ENCODE results near the gene HS6ST1.
A peak's percentile ranks its signal among the peaks of the same experiment; 100 is the strongest.

HS6ST1 gene

GRCh38 chr2:128318776-128319464 lies at the start of gene HS6ST1:
Gene HS6ST1 (minus strand): TSS chr2:128318868. CDS start chr2:128318563, 305 bp downstream.
- DNase-seq (ENCODE audit: low spot score), result peak; percentile 92

GRCh38 chr2:128367601-128368359 lies 49.1 kb upstream of the HS6ST1 start:
- no peak for DNase-seq (ENCODE audit: low spot score)

- no peak for DNase-seq (ENCODE audit: low spot score)
Measured at GRCh38 chr2:128366713-128367511, 48.2 kb upstream of the HS6ST1 start.

GRCh38 chr2:128365217-128365905 lies 46.7 kb upstream of the HS6ST1 start:
- no peak for DNase-seq (ENCODE audit: low spot score)

GRCh38 chr2:128364441-128364911 lies 45.8 kb upstream of the HS6ST1 start:
- DNase-seq (ENCODE audit: low spot score), result no peak

GRCh38 chr2:128363934-128364361 lies 45.3 kb upstream of the HS6ST1 start:
- DNase-seq (ENCODE audit: low spot score), result no peak

- DNase-seq (ENCODE audit: low spot score), result no peak
Measured at GRCh38 chr2:128362889-128363228, 44.2 kb upstream of the HS6ST1 start.

GRCh38 chr2:128362176-128362888 lies 43.7 kb upstream of the HS6ST1 start:
- no peak for DNase-seq (ENCODE audit: low spot score)

GRCh38 chr2:128361376-128362131 lies 42.9 kb upstream of the HS6ST1 start:
- DNase-seq (ENCODE audit: low spot score), result no peak

GRCh38 chr2:128360711-128361110 lies 42.0 kb upstream of the HS6ST1 start:
- DNase-seq (ENCODE audit: low spot score), result no peak

GRCh38 chr2:128359841-128360240 lies 41.2 kb upstream of the HS6ST1 start:
- DNase-seq (ENCODE audit: low spot score), result no peak

GRCh38 chr2:128358941-128359731 lies 40.5 kb upstream of the HS6ST1 start:
- no peak for DNase-seq (ENCODE audit: low spot score)

- DNase-seq (ENCODE audit: low spot score), result no peak
Measured at GRCh38 chr2:128357506-128358370, 39.1 kb upstream of the HS6ST1 start.

GRCh38 chr2:128356127-128356526 lies 37.5 kb upstream of the HS6ST1 start:
- no peak for DNase-seq (ENCODE audit: low spot score)

GRCh38 chr2:128354726-128355470 lies 36.2 kb upstream of the HS6ST1 start:
- no peak for DNase-seq (ENCODE audit: low spot score)

- DNase-seq (ENCODE audit: low spot score), result no peak
Measured at GRCh38 chr2:128354161-128354560, 35.5 kb upstream of the HS6ST1 start.

- no peak for DNase-seq (ENCODE audit: low spot score)
Measured at GRCh38 chr2:128350736-128351135, 32.1 kb upstream of the HS6ST1 start.

- no peak for DNase-seq (ENCODE audit: low spot score)
Measured at GRCh38 chr2:128348701-128349100, 30.0 kb upstream of the HS6ST1 start.

All from Ammon's horn (tissue), 1 donor.